A549 treated with Hydrocortisone at 1 μM for 4 hours (cell line): ENCODE results near the gene OR51E1. TPM values are rescaled to one million over a fixed set of nuclear protein-coding genes. Genes with fewer than 3 reads are reported as not detected.

Experiments
- total RNA-seq: library from RNA; stranded (reverse); fragments of 200-300 nt; extraction: Qiagen RNA extraction; gene quantifications from 5 replicates; pipeline ENCODE4 v1.2.3, GENCODE V29; 2022

OR51E1 gene, protein sequence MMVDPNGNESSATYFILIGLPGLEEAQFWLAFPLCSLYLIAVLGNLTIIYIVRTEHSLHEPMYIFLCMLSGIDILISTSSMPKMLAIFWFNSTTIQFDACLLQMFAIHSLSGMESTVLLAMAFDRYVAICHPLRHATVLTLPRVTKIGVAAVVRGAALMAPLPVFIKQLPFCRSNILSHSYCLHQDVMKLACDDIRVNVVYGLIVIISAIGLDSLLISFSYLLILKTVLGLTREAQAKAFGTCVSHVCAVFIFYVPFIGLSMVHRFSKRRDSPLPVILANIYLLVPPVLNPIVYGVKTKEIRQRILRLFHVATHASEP
- total RNA-seq: not detected in 5 replicates

GRCh38 chr11:4643682-4644081, at the start of gene OR51E1:
TSS of gene OR51E1 (plus strand) at chr11:4643982. CDS start at chr11:4652527, 8,545 bp downstream.

GRCh38 chr11:4607781-4608666, 35.8 kb upstream of the OR51E1 start, which contains the start of gene TRIM68:
TSS of gene TRIM68 (minus strand) at chr11:4608231. CDS start at chr11:4605504, 2,727 bp downstream.

GRCh38 chr11:4636962-4637661, 6.7 kb upstream of the OR51E1 start, which contains the start of gene OR51D1:
TSS of gene OR51D1 (plus strand) at chr11:4637477. CDS start at chr11:4639791, 2,314 bp downstream.

GRCh38 chr11:4697585-4697984, 53.8 kb downstream of the OR51E1 start, which contains the start of gene OR51E2:
TSS of gene OR51E2 (minus strand) at chr11:4697853. CDS start at chr11:4682711, 15,142 bp downstream.

DNA sequence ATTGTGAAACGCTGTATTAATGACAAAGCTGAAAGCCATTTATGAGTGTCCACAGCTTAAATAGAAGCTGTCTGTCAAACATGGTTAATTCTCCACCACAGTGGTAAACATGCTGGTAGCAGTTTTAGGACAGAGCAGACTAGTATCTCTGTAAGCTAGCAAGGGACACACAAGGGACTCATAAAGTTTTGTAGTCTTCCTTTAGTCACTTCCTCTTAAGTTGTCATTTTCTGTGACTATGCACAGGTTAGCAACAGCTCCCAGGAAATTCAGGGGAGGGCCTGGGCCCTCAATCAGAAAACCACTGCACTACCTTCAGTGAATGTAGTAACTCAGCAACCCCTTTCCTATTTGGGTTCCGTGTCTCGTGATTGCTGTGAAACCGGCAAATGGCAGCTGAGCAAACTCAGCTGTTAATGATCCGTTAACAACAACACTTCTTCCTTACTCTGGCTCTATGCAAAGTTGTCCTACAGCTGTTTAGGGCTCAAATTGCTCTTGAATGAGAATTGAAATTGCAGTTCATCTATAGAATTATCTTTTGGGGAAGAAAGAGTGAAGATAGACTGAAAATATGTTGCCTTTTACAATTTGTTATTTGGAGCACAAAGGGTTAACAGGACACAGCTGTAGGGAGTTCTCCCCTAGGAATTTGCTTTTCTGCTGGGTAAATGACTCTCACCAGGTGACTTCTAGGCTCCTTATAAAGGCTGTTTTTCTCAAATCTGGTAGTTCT, 60.4 kb downstream of the OR51E1 start, which contains the start of gene MMP26:
Gene MMP26, plus strand, starts transcription at position 731 of the 736 bp plus-strand sequence.

Other genes starting within 250 kb of the OR51E1 start
- not detected in 5 replicates for gene OR52K2, start 194.7 kb upstream of the OR51E1 start, total RNA-seq
- gene OR52K1, start 161.3 kb upstream of the OR51E1 start, total RNA-seq: not detected in 5 replicates
- not detected in 5 replicates for gene OR52M1, start 98.8 kb upstream of the OR51E1 start, total RNA-seq
- not detected in 5 replicates for gene OR52I2, start 62.2 kb upstream of the OR51E1 start, total RNA-seq
- gene OR52I1, start 49.9 kb upstream of the OR51E1 start, total RNA-seq: not detected in 5 replicates
- gene TRIM68, start 35.8 kb upstream of the OR51E1 start, total RNA-seq: 7.1 to 13.2 TPM (median 9.3 TPM) in 5 replicates
- not detected in 5 replicates for gene OR51D1, start 6.5 kb upstream of the OR51E1 start, total RNA-seq
- gene OR51E2, start 53.9 kb downstream of the OR51E1 start, total RNA-seq: not detected in 5 replicates
- not detected in 5 replicates for gene MMP26, start 60.8 kb downstream of the OR51E1 start, total RNA-seq
- gene OR51F1, start 126.0 kb downstream of the OR51E1 start, total RNA-seq: not detected in 5 replicates
- gene OR52R1, start 160.4 kb downstream of the OR51E1 start, total RNA-seq: not detected in 5 replicates
- gene OR51F2, start 177.3 kb downstream of the OR51E1 start, total RNA-seq: not detected in 5 replicates
- gene OR51S1, start 205.2 kb downstream of the OR51E1 start, total RNA-seq: not detected in 5 replicates
- not detected in 5 replicates for gene OR51T1, start 237.9 kb downstream of the OR51E1 start, total RNA-seq